ENCODE measurements around the gene KRTAP10-11. TPM values are rescaled to one million over a fixed set of nuclear protein-coding genes. Genes with fewer than 3 reads are reported as not detected.

KRTAP10-11 gene
- total and polyA plus RNA-seq, 7 donors, result not detected

DNA sequence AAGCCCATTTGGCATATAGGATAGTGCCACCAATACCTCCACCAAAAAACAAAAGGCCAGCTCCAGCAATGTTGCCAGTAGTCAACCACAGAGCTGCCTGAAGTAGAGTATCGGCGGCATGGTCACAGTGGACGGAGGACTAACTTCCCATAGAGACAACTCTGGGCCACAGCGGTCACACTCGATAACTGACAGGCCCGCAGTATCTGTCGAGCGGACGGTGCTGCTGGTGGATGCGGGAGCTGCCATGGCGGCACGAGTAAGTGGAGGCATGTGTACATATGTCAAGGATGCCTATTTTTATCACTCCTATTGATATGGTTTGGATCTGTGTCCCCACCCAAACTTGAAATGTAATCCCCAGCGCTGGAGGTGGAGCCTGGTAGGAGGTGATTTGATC lies 31.7 kb downstream of the KRTAP10-11 start:
- 89 to 94% (median 89%) methylated on average over 13 of the region's 13 CpGs for WGBS, 3 donors
- intact Hi-C loops (cut with DNase I), result no loop called here
- ATAC-seq, result no peak

DNA sequence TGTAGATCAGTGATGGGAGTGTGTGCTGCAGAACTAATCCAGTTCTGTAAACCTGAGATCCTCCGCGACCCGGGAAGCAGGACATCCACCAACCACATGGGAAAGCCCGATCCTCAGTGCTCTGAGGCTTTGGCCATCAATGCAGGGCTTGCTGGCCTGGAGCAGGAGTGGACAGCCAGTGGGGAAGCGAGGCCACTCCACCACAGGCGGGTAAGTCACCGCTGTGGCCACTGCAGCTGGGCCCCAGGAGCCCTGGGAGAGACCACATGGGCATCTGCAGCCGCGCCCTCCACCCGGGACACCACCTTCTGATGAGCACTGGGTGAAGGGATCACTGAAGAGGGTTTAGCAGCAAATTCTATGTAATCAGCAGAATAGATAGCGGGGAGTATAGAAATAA lies 34.9 kb downstream of the KRTAP10-11 start:
- WGBS, 3 donors, result 65 to 77% (median 71%) methylated on average over 10 to 11 of the region's 11 CpGs
- DNase-seq, result no peak
- no peak for TF ChIP-seq CTCF (IDR thresholded peaks at IDR 0.05)
- Histone ChIP-seq H3K27me3 (ENCODE audit: insufficient read depth in 3 of 3, low read length in 2 of 3) (peaks cover 0 to 34% (median 10%) of the 10 kb centered on the region in 3 donors), H3K36me3 (ENCODE audit: insufficient read depth in 1 of 2, low read depth in 1 of 2) (no peaks in the 10 kb centered on the region), H3K4me3 (no peak overlapping the region), H3K4me1 (no peaks in the 10 kb centered on the region), H3K9me3 (no peaks in the 10 kb centered on the region), H3K27ac (no peak overlapping the region)
- intact Hi-C loops (cut with DNase I), result no loop called here
- ATAC-seq, result no peak

More for the DNA sequence above, 31.7 kb downstream of the KRTAP10-11 start:
- H3K36me3 ChIP-seq (ENCODE audit: insufficient read depth in 1 of 2, low read depth in 1 of 2), result no peaks in the 10 kb centered on the region
- TF ChIP-seq CTCF (IDR thresholded peaks at IDR 0.05), result no peak
- H3K4me3 ChIP-seq, result no peak overlapping the region
- H3K27me3 ChIP-seq (ENCODE audit: insufficient read depth in 3 of 3, low read length in 2 of 3), result peaks cover 0 to 29% (median 6%) of the 10 kb centered on the region in 3 donors
- no peaks in the 10 kb centered on the region for H3K4me1 ChIP-seq
- H3K9me3 ChIP-seq, result peaks cover 5% of the 10 kb centered on the region
- H3K27ac ChIP-seq, result no peak overlapping the region
- DNase-seq, result no peak

- WGBS, 3 donors, result 31 to 39% (median 34%) methylated on average over 23 of the region's 23 CpGs
Measured at GRCh38 chr21:44681861-44682579, 35.8 kb downstream of the KRTAP10-11 start, which contains the start of gene KRTAP12-1. KRTAP12-1 (minus strand) TSS chr21:44682163; CDS start chr21:44682123, 40 bp downstream.

DNA sequence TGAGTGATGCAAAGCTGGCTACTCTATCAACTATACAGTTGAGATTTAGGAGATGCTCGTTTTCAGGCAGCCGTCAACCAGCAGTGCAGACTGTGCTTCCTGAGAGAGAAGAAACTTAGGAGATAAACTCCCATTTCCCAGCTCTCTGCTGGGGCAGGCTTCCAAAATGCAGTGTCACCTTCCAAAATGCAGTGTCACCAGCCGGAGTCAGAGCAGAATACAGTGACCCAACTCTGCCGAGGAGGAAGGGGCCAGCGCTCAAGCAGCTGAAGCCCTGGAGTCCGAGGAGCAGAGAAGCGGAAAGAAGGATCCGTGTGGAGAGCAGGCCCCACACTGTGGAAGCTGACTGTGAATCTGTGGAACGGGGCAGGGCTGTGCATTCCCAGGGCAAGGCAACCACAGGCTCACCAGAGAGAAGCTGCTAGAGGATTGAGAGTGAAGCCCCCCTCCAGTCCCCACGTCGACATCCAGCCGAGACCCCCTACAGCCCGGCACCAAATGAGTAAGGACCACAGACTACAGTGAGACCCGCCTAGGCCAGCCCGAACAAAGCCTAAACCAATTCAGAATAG lies 36.5 kb downstream of the KRTAP10-11 start:
- intact Hi-C loops (cut with DNase I), result no loop called here
- 64 to 79% (median 78%) methylated on average over 15 of the region's 15 CpGs for WGBS, 3 donors
- no peaks in the 10 kb centered on the region for H3K4me1 ChIP-seq
- no peaks in the 10 kb centered on the region for H3K9me3 ChIP-seq
- H3K27ac ChIP-seq, result no peak overlapping the region
- H3K36me3 ChIP-seq (ENCODE audit: insufficient read depth in 1 of 2, low read depth in 1 of 2), result no peaks in the 10 kb centered on the region
- no peak for DNase-seq
- no peak for ATAC-seq
- no peak for TF ChIP-seq CTCF (IDR thresholded peaks at IDR 0.05)
- H3K27me3 ChIP-seq (ENCODE audit: insufficient read depth in 3 of 3, low read length in 2 of 3), result peaks cover 0 to 49% (median 10%) of the 10 kb centered on the region in 3 donors
- no peak overlapping the region for H3K4me3 ChIP-seq

More at GRCh38 chr21:44681861-44682579, 35.8 kb downstream of the KRTAP10-11 start, which contains the start of gene KRTAP12-1:
- Histone ChIP-seq H3K36me3 (ENCODE audit: insufficient read depth in 1 of 2, low read depth in 1 of 2) (no peaks in the 10 kb centered on the region), H3K4me3 (no peak within 1 kb of the TSS), H3K4me1 (no peaks in the 10 kb centered on the region), H3K9me3 (no peaks in the 10 kb centered on the region), H3K27me3 (ENCODE audit: insufficient read depth in 3 of 3, low read length in 2 of 3) (peaks cover 0 to 42% (median 10%) of the 10 kb centered on the region in 3 donors), H3K27ac (no peak within 1 kb of the TSS)
- no peak for DNase-seq
- ATAC-seq, result no peak
- intact Hi-C loops (cut with DNase I), result no loop called here
- no peak for TF ChIP-seq CTCF (IDR thresholded peaks at IDR 0.05)
